A673 (cell line): ENCODE results near the gene ZNF865. TPM values are rescaled to one million over a fixed set of nuclear protein-coding genes. Genes with fewer than 3 reads are reported as not detected.
A peak's percentile ranks its signal among the peaks of the same experiment; 100 is the strongest.

ENCODE experiments used
- BruUV-seq: library from RNA; stranded (reverse); fragments of 400-500 nt; replicated peaks from 2 replicates; lab custom pipeline; 2021; lab: Mats Ljungman, UMichigan
- CTCF ChIA-PET: fragments of 300-600 bp; sonication (Branson Sonifier 250); formaldehyde crosslinking; loops from one replicate; lab custom pipeline; 2022; ENCODE audit warnings: antibody characterized with exemption; lab: Charles Lee
- POLR2A ChIA-PET: fragments of 300-600 bp; sonication (Branson Sonifier 250); formaldehyde crosslinking; loops from one replicate; lab custom pipeline; 2022; ENCODE audit warnings: antibody characterized with exemption; ENCODE audit not compliant: low non-redundant PET; lab: Charles Lee
- DNase-seq: peaks from one replicate; pipeline ENCODE4 v3.0.0-alpha.2; 2015; ENCODE audit warnings: low spot score
- H3K27ac ChIP-seq: fragments of 200-600 bp; sonication (generic); 2 replicates; pipeline ENCODE4 v1.5.1; 2016; ENCODE audit warnings: mixed run types, low read depth, mild to moderate bottlenecking, mixed read lengths, antibody characterized with exemption, low read length; ENCODE audit not compliant: poor library complexity, severe bottlenecking
- H3K27me3 ChIP-seq: fragments of 200-600 bp; sonication (generic); replicated peaks from 2 replicates; pipeline ENCODE4 v1.6.1; 2017; ENCODE audit warnings: mixed run types, low read depth, mild to moderate bottlenecking, mixed read lengths, antibody characterized with exemption, low read length; ENCODE audit not compliant: insufficient read depth, poor library complexity
- H3K36me3 ChIP-seq: fragments of 200-600 bp; sonication (generic); 2 replicates; pipeline ENCODE4 v1.6.1; 2016; ENCODE audit warnings: mixed run types, mild to moderate bottlenecking, mixed read lengths, antibody characterized with exemption, low read length; ENCODE audit not compliant: insufficient read depth, poor library complexity, severe bottlenecking
- H3K4me1 ChIP-seq: fragments of 200-600 bp; sonication (generic); 2 replicates; pipeline ENCODE4 v1.6.1; 2017; ENCODE audit warnings: mixed run types, mild to moderate bottlenecking, mixed read lengths, antibody characterized with exemption, low read length; ENCODE audit not compliant: insufficient read depth, poor library complexity, severe bottlenecking
- H3K4me3 ChIP-seq: fragments of 200-600 bp; sonication (generic); 2 replicates; pipeline ENCODE4 v1.5.1; 2016; ENCODE audit warnings: low read depth, mixed run types, mild to moderate bottlenecking, mixed read lengths, low read length; ENCODE audit not compliant: poor library complexity, severe bottlenecking
- H3K9me3 ChIP-seq: fragments of 200-600 bp; sonication (generic); 2 replicates; pipeline ENCODE4 v1.6.1; 2016; ENCODE audit warnings: mixed run types, low read depth, mild to moderate bottlenecking, mixed read lengths, antibody characterized with exemption, low read length; ENCODE audit not compliant: poor library complexity, severe bottlenecking
- CTCF ChIP-seq: fragments of 300-800, 200-600 bp; sonication (generic); conservative IDR thresholded peaks from 2 replicates; pipeline ENCODE4 v1.5.1; 2017; ENCODE audit warnings: low read depth, mild to moderate bottlenecking, antibody characterized with exemption, low read length, moderate library complexity, mixed read lengths
- EZH2 ChIP-seq: fragments of 200-600 bp; sonication (generic); IDR thresholded peaks from 2 replicates; pipeline ENCODE4 v1.6.1; 2017; ENCODE audit warnings: borderline replicate concordance, low read depth, mild to moderate bottlenecking, mixed read lengths, antibody characterized with exemption, low read length; ENCODE audit not compliant: poor library complexity, severe bottlenecking
- intact Hi-C: fragments of 100-400 bp; cut with micrococcal nuclease; formaldehyde crosslinking; loops from one replicate; pipeline ENCODE4 v1.10.0; 2022; ENCODE audit not compliant: unreplicated experiment
- total RNA-seq: library from RNA; stranded (reverse); gene quantifications from 2 replicates; pipeline ENCODE4 v1.2.3, GENCODE V29; 2021

Gene ZNF865
- total RNA-seq, 1 experiment from 2014 or later, result 16.1 TPM

GRCh38 chr19:55637534-55637933 is 32.1 kb downstream of the ZNF865 start:
- Histone ChIP-seq H3K27me3 (no peaks in the 10 kb centered on the region), H3K27ac (no peak overlapping the region), H3K36me3 (no peaks in the 10 kb centered on the region), H3K4me3 (no peak overlapping the region), H3K9me3 (no peaks in the 10 kb centered on the region), H3K4me1 (peaks cover 19% of the 10 kb centered on the region)
- BruUV-seq, result no TSS peak
- ChIA-PET POLR2A (interaction anchor here (0.7 kb wide), 1 partner anchor 36 kb away, joined by 3 read pairs; no protein-coding TSS in a partner anchor), CTCF (interaction anchor here (0.7 kb wide), 1 partner anchor 17 kb away, joined by 3 read pairs; no protein-coding TSS in a partner anchor)
- TF ChIP-seq EZH2 (no peak), CTCF (no peak)
- intact Hi-C loops, result no loop called here
- DNase-seq, result no peak

DNA sequence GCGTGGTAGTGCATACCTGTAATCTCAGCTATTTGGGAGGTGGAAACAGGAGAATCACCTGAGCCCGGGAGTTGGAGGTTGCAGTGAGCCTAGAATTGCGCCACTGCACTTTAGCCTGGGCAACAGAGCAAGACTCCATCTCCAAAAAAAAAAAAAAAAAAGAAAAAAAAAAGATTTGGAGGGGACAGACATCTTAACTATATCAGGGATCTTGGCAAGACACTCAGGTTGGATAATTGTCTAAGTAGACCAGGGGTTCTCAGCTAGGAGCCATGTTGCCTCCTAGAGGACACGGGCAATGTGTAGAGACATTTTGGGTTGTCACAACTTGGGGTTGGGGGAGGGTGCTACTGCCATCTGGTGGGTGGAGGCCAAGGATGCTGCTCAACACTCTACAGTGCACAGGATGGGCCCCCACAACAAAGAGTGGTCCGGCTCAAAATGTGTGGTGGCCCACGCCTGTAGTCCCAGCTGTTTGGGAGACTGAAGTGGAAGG is 33.5 kb downstream of the ZNF865 start:
- POLR2A ChIA-PET, result no interaction called here
- no TSS peak for BruUV-seq
- Histone ChIP-seq H3K27ac (no peak overlapping the region), H3K4me3 (no peak overlapping the region), H3K4me1 (peaks cover 26% of the 10 kb centered on the region), H3K36me3 (no peaks in the 10 kb centered on the region), H3K27me3 (no peaks in the 10 kb centered on the region), H3K9me3 (no peaks in the 10 kb centered on the region)
- intact Hi-C loops, result no loop called here
- TF ChIP-seq EZH2 (no peak), CTCF (peak; percentile 67)
- CTCF ChIA-PET, result interaction anchor here (0.5 to 0.7 kb wide), 2 partner anchors 14 to 300 kb away, joined by 3 to 10 read pairs; partner anchors contain the start of gene ZNF784
- peak; percentile 87 for DNase-seq

DNA sequence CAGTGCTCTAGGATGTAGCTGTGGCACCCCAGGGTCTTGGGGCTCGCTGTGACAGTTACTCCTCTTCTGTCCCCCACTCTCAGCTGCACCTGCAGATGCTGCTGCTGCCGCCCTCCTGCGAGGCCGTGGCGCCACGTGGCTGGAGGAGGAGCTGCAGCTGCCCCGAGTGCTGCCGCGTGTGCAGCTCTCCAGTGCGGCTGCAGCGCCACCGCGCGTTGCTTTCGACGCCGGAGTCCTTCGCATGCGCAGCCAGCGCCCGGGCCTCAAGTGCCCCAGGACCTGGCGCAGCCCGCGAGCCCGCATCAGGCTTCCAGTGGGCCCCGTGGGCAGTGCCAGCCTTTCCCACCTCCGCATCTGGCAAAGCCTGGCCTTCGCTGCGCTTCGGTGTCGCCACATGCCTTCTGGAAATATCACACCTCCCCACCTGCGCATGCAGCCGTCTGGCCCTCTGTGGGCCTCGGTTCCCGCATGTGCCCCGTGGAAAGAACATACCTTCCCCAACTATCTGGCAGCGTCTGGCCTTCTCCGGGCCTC is 34.7 kb downstream of the ZNF865 start:
- POLR2A ChIA-PET, result interaction anchor here (0.5 kb wide), 1 partner anchor 14 kb away, joined by 3 read pairs; no protein-coding TSS in a partner anchor
- peaks cover 28% of the 10 kb centered on the region for H3K4me1 ChIP-seq
- BruUV-seq, result TSS peak; percentile 38
- no peaks in the 10 kb centered on the region for H3K27me3 ChIP-seq
- peak; percentile 85 for DNase-seq
- intact Hi-C loops, result no loop called here
- peak overlapping the region; percentile 90 for H3K27ac ChIP-seq
- H3K4me3 ChIP-seq, result peak overlapping the region; percentile 81
- no peaks in the 10 kb centered on the region for H3K9me3 ChIP-seq
- CTCF ChIA-PET, result interaction anchor here (0.6 to 1.0 kb wide), 2 partner anchors 16 to 499 kb away, joined by 3 to 9 read pairs; partner anchors contain the start of gene ZNF784
- H3K36me3 ChIP-seq, result peaks cover 8% of the 10 kb centered on the region
- peak; percentile 58 for TF ChIP-seq CTCF
- no peak for TF ChIP-seq EZH2
